Cardiac muscle cell (in vitro differentiated cells and primary cell): ENCODE results near the gene ZNF814. TPM values are rescaled to one million over a fixed set of nuclear protein-coding genes. Genes with fewer than 3 reads are reported as not detected.

Experiments used
- DNase-seq, 2 donors: peaks; one replicate each; pipeline versions ENCODE4 v3.0.0 to v3.0.0-alpha.2; 2010 to 2017; ENCODE audit warnings: low read depth in 1 of 2, low spot score in 1 of 2
- H3K27ac ChIP-seq: fragments of 200-600 bp; sonication (generic); 2 replicates; pipeline ENCODE4 v1.5.1; 2016
- H3K27me3 ChIP-seq: fragments of 200-600 bp; sonication (generic); 2 replicates; pipeline ENCODE4 v1.6.0; 2016; ENCODE audit warnings: control low read depth
- H3K36me3 ChIP-seq: fragments of 200-600 bp; sonication (generic); 2 replicates; pipeline ENCODE4 v1.5.1; 2016; ENCODE audit warnings: control low read depth
- H3K4me1 ChIP-seq: fragments of 200-600 bp; sonication (generic); 2 replicates; pipeline ENCODE4 v1.8.1; 2017; ENCODE audit warnings: low read depth, mild to moderate bottlenecking, mixed run types
- H3K4me3 ChIP-seq: fragments of 200-600 bp; sonication (generic); 2 replicates; pipeline ENCODE4 v1.5.1; 2016; ENCODE audit warnings: mild to moderate bottlenecking
- H3K9me3 ChIP-seq: fragments of 200-600 bp; sonication (generic); 2 replicates; pipeline ENCODE4 v1.5.1; 2017; ENCODE audit warnings: low read depth, mild to moderate bottlenecking, control low read depth
- CTCF ChIP-seq: IDR thresholded peaks from 2 replicates; pipeline ENCODE4 v1.5.1; 2012; ENCODE audit warnings: low read depth, mild to moderate bottlenecking, low read length
- polyA plus RNA-seq: library from polyadenylated mRNA; unstranded; fragments of >200 nt; fragmentation: Nextera tagmentation; extraction: Ambion mirVana; gene quantifications from 2 replicates; pipeline ENCODE4 v1.2.1, GENCODE V29; 2016
- total RNA-seq: library from RNA; depleted of rRNA; stranded (reverse); fragments of >200 nt; gene quantifications from 2 replicates; pipeline ENCODE4 v1.2.3, GENCODE V29; 2016

ZNF814 gene
- total and polyA plus RNA-seq, 2 experiments from 2014 or later, result 14.8 to 45.7 TPM

GRCh38 chr19:57807541-57807940, 81.3 kb downstream of the ZNF814 start:
- peak in 1 of 2 donors; percentile 67 for DNase-seq
- Histone ChIP-seq H3K4me3 (no peak overlapping the region), H3K36me3 (peaks cover 6% of the 10 kb centered on the region), H3K27me3 (no peaks in the 10 kb centered on the region), H3K27ac (no peak overlapping the region), H3K9me3 (no peaks in the 10 kb centered on the region), H3K4me1 (peaks cover 17% of the 10 kb centered on the region)
- TF ChIP-seq CTCF, result no peak

GRCh38 chr19:57803594-57804325, 85.1 kb downstream of the ZNF814 start:
- H3K36me3 ChIP-seq, result no peaks in the 10 kb centered on the region
- no peaks in the 10 kb centered on the region for H3K27me3 ChIP-seq
- no peak for TF ChIP-seq CTCF
- H3K27ac ChIP-seq, result peak overlapping the region; percentile 91
- peak overlapping the region; percentile 41 for H3K4me3 ChIP-seq
- H3K4me1 ChIP-seq, result peaks cover 8% of the 10 kb centered on the region
- peak; percentile 36 to 92 for DNase-seq
- no peaks in the 10 kb centered on the region for H3K9me3 ChIP-seq

- Histone ChIP-seq H3K27me3 (no peaks in the 10 kb centered on the region), H3K9me3 (no peaks in the 10 kb centered on the region), H3K36me3 (no peaks in the 10 kb centered on the region), H3K4me1 (peaks cover 8% of the 10 kb centered on the region), H3K4me3 (peak overlapping the region; percentile 41), H3K27ac (peak overlapping the region; percentile 91)
- TF ChIP-seq CTCF, result no peak
- DNase-seq, result no peak
Measured at GRCh38 chr19:57803265-57803593, 85.6 kb downstream of the ZNF814 start.

GRCh38 chr19:57802269-57802668, 86.6 kb downstream of the ZNF814 start:
- no peaks in the 10 kb centered on the region for H3K27me3 ChIP-seq
- H3K27ac ChIP-seq, result peak overlapping the region; percentile 28
- no peak for TF ChIP-seq CTCF
- no peaks in the 10 kb centered on the region for H3K9me3 ChIP-seq
- no peak for DNase-seq
- peaks cover 8% of the 10 kb centered on the region for H3K4me1 ChIP-seq
- H3K36me3 ChIP-seq, result no peaks in the 10 kb centered on the region
- no peak overlapping the region for H3K4me3 ChIP-seq

- Histone ChIP-seq H3K27me3 (no peaks in the 10 kb centered on the region), H3K4me3 (no peak overlapping the region), H3K36me3 (no peaks in the 10 kb centered on the region), H3K4me1 (peaks cover 8% of the 10 kb centered on the region), H3K27ac (no peak overlapping the region), H3K9me3 (no peaks in the 10 kb centered on the region)
- no peak for DNase-seq
- TF ChIP-seq CTCF, result no peak
Measured at GRCh38 chr19:57800696-57801095, 88.1 kb downstream of the ZNF814 start.

Other genes starting within 250 kb of the ZNF814 start
- not detected in 2 replicates for gene ZSCAN4, start 220.1 kb downstream of the ZNF814 start, total RNA-seq
- gene ZSCAN4, start 220.1 kb downstream of the ZNF814 start, polyA plus RNA-seq, result not detected in 2 replicates
- 9.9 and 11.8 TPM in 2 replicates for gene ZNF551, start 207.1 kb downstream of the ZNF814 start, total RNA-seq
- 4.0 and 4.4 TPM in 2 replicates for gene ZNF551, start 207.1 kb downstream of the ZNF814 start, polyA plus RNA-seq
- 14.0 and 20.1 TPM in 2 replicates for gene ZNF154, start 179.8 kb downstream of the ZNF814 start, total RNA-seq
- 11.1 and 16.3 TPM in 2 replicates for gene ZNF154, start 179.8 kb downstream of the ZNF814 start, polyA plus RNA-seq
- gene ZNF671, start 161.4 kb downstream of the ZNF814 start, total RNA-seq, result 14.4 and 24.2 TPM in 2 replicates
- gene ZNF671, start 161.4 kb downstream of the ZNF814 start, polyA plus RNA-seq, result 16.7 and 19.3 TPM in 2 replicates
- 16.9 and 20.0 TPM in 2 replicates for gene ZNF776, start 142.2 kb downstream of the ZNF814 start, total RNA-seq
- gene ZNF776, start 142.2 kb downstream of the ZNF814 start, polyA plus RNA-seq, result 20.7 and 26.6 TPM in 2 replicates
- gene ZNF586, start 119.4 kb downstream of the ZNF814 start, total RNA-seq, result 15.0 and 17.1 TPM in 2 replicates
- 8.4 and 10.0 TPM in 2 replicates for gene ZNF586, start 119.4 kb downstream of the ZNF814 start, polyA plus RNA-seq
- gene ZNF552, start 74.1 kb downstream of the ZNF814 start, total RNA-seq, result 3.8 and 6.6 TPM in 2 replicates
- gene ZNF552, start 74.1 kb downstream of the ZNF814 start, polyA plus RNA-seq, result 10.5 and 13.4 TPM in 2 replicates
- 8.5 and 12.9 TPM in 2 replicates for gene ZNF587B, start 58.7 kb downstream of the ZNF814 start, total RNA-seq
- 2.8 and 3.1 TPM in 2 replicates for gene ZNF587B, start 58.7 kb downstream of the ZNF814 start, polyA plus RNA-seq
- 14.0 and 17.2 TPM in 2 replicates for gene ZNF587, start 39.2 kb downstream of the ZNF814 start, total RNA-seq
- 12.6 and 22.6 TPM in 2 replicates for gene ZNF587, start 39.2 kb downstream of the ZNF814 start, polyA plus RNA-seq
- 11.8 and 17.8 TPM in 2 replicates for gene ZNF417, start 27.6 kb upstream of the ZNF814 start, total RNA-seq
- 4.8 and 7.7 TPM in 2 replicates for gene ZNF417, start 27.6 kb upstream of the ZNF814 start, polyA plus RNA-seq
- gene ZNF418, start 46.4 kb upstream of the ZNF814 start, total RNA-seq, result 14.6 and 19.7 TPM in 2 replicates
- gene ZNF418, start 46.4 kb upstream of the ZNF814 start, polyA plus RNA-seq, result 6.1 and 13.8 TPM in 2 replicates
- gene ZNF256, start 58.7 kb upstream of the ZNF814 start, total RNA-seq, result 12.5 and 13.6 TPM in 2 replicates
- gene ZNF256, start 58.7 kb upstream of the ZNF814 start, polyA plus RNA-seq, result 7.0 and 10.0 TPM in 2 replicates
- 1.3 and 1.4 TPM in 2 replicates for gene C19orf18, start 85.5 kb upstream of the ZNF814 start, total RNA-seq
- gene C19orf18, start 85.5 kb upstream of the ZNF814 start, polyA plus RNA-seq, result 2.4 and 3.6 TPM in 2 replicates
- 50.5 and 87.4 TPM in 2 replicates for gene ZNF606, start 113.8 kb upstream of the ZNF814 start, total RNA-seq
- gene ZNF606, start 113.8 kb upstream of the ZNF814 start, polyA plus RNA-seq, result 30.0 and 31.2 TPM in 2 replicates
- 31.9 and 38.4 TPM in 2 replicates for gene ZSCAN1, start 145.0 kb upstream of the ZNF814 start, total RNA-seq
- 22.0 and 24.6 TPM in 2 replicates for gene ZSCAN1, start 145.0 kb upstream of the ZNF814 start, polyA plus RNA-seq
- 11.7 and 14.0 TPM in 2 replicates for gene ZNF135, start 170.2 kb upstream of the ZNF814 start, total RNA-seq
- gene ZNF135, start 170.2 kb upstream of the ZNF814 start, polyA plus RNA-seq, result 10.2 and 11.2 TPM in 2 replicates
- gene ZSCAN18, start 209.2 kb upstream of the ZNF814 start, total RNA-seq, result 173 and 243 TPM in 2 replicates
- 127 and 191 TPM in 2 replicates for gene ZSCAN18, start 209.2 kb upstream of the ZNF814 start, polyA plus RNA-seq